Keratinocyte (primary cell): ENCODE data around the gene ZNF107. TPM values are rescaled to one million over a fixed set of nuclear protein-coding genes. Genes with fewer than 3 reads are reported as not detected.

Experiments used
- DNase-seq: peaks from one replicate; pipeline ENCODE4 v3.0.0-alpha.2; 2011; ENCODE audit warnings: low read depth, missing footprints, low spot score
- FAIRE-seq: peaks from 2 replicates; lab custom pipeline; 2011; peaks lifted over from hg19 to GRCh38; lab: Jason Lieb, UNC
- H2AFZ ChIP-seq: 2 replicates; pipeline ENCODE4 v1.6.0; 2012; ENCODE audit warnings: low read length, control low read depth, inconsistent platforms; ENCODE audit not compliant: control insufficient read depth
- H3K27ac ChIP-seq: 2 replicates; pipeline ENCODE4 v1.5.1; 2011; ENCODE audit warnings: low read length; ENCODE audit not compliant: control insufficient read depth, insufficient read depth
- H3K27me3 ChIP-seq: 3 replicates; pipeline ENCODE4 v1.6.0; 2011; ENCODE audit warnings: low read length; ENCODE audit not compliant: control insufficient read depth, insufficient read depth; ENCODE audit errors: extremely low read depth
- H3K36me3 ChIP-seq, 2 experiments: 2 replicates in 1 of 2; 3 replicates in 1 of 2; pipeline ENCODE4 v1.5.1; 2011; ENCODE audit warnings: low read length in 2 of 2, mild to moderate bottlenecking in 1 of 2; ENCODE audit not compliant: control insufficient read depth in 2 of 2, insufficient read depth in 2 of 2; ENCODE audit errors: extremely low read depth in 1 of 2
- H3K4me1 ChIP-seq: 3 replicates; pipeline ENCODE4 v1.5.1; 2011; ENCODE audit warnings: low read length; ENCODE audit not compliant: control insufficient read depth, insufficient read depth; ENCODE audit errors: extremely low read depth
- H3K4me2 ChIP-seq: 3 replicates; pipeline ENCODE4 v1.6.0; 2011; ENCODE audit warnings: low read depth, low read length; ENCODE audit not compliant: control insufficient read depth, insufficient read depth; ENCODE audit errors: extremely low read depth
- H3K4me3 ChIP-seq, 3 experiments: fragments of 200-600 bp in 1 of 3; sonication (generic) in 1 of 3; 2 replicates in 2 of 3; 3 replicates in 1 of 3; pipeline ENCODE4 v1.5.1; 2011 to 2016; ENCODE audit warnings: low read length in 3 of 3, mild to moderate bottlenecking in 3 of 3, control low read depth in 2 of 3, inconsistent platforms in 1 of 3, low read depth in 1 of 3, mixed read lengths in 1 of 3, mixed run types in 1 of 3, moderate library complexity in 1 of 3; ENCODE audit not compliant: control insufficient read depth in 2 of 3, insufficient read depth in 2 of 3; ENCODE audit errors: extremely low read depth in 1 of 3
- H3K79me2 ChIP-seq: 2 replicates; pipeline ENCODE4 v1.6.0; 2012; ENCODE audit warnings: low read length; ENCODE audit not compliant: control insufficient read depth, insufficient read depth
- H3K9ac ChIP-seq: 3 replicates; pipeline ENCODE4 v1.6.0; 2011; ENCODE audit warnings: low read length; ENCODE audit not compliant: control insufficient read depth, insufficient read depth; ENCODE audit errors: extremely low read depth
- H3K9me1 ChIP-seq: 3 replicates; pipeline ENCODE4 v1.6.0; 2011; ENCODE audit warnings: low read length; ENCODE audit not compliant: control insufficient read depth, insufficient read depth; ENCODE audit errors: extremely low read depth
- H3K9me3 ChIP-seq: 2 replicates; pipeline ENCODE4 v1.5.1; 2012; ENCODE audit warnings: low read depth, low read length; ENCODE audit not compliant: control insufficient read depth
- H4K20me1 ChIP-seq: 3 replicates; pipeline ENCODE4 v1.6.0; 2011; ENCODE audit warnings: low read length; ENCODE audit not compliant: control insufficient read depth, insufficient read depth; ENCODE audit errors: extremely low read depth
- CTCF ChIP-seq, 3 experiments: IDR thresholded peaks in 1 of 3; conservative IDR thresholded peaks in 1 of 3; optimal IDR thresholded peaks in 1 of 3; 2 replicates in 2 of 3; 3 replicates in 1 of 3; pipeline versions ENCODE3 to v1.5.1; 2011; ENCODE audit warnings: low read length in 3 of 3, mild to moderate bottlenecking in 3 of 3, moderate library complexity in 2 of 3, control low read depth in 1 of 3, inconsistent platforms in 1 of 3; ENCODE audit not compliant: insufficient read depth in 2 of 3; ENCODE audit errors: extremely low read depth in 1 of 3
- EZH2 ChIP-seq: IDR thresholded peaks from one replicate; pipeline ENCODE4 v1.6.1; 2012; ENCODE audit warnings: inconsistent platforms, mild to moderate bottlenecking, low read length, moderate library complexity
- dilution Hi-C: fragments of 300-500 bp; cut with MboI; formaldehyde crosslinking; loops from one replicate; pipeline ENCODE4 v1.7.0; 2020; ENCODE audit warnings: low sequenced_read_pairs; ENCODE audit not compliant: extremely low pct_ligation_motif_present
- polyA plus RNA-seq, 5 experiments: library from polyadenylated mRNA; depleted of rRNA in 3 of 5; stranded (reverse) in 3 of 5; stranded (forward) in 1 of 5; unstranded in 1 of 5; fragments of >200 nt; gene quantifications; 1 replicate in 1 of 5; 2 replicates in 3 of 5; 3 replicates in 1 of 5; pipeline versions ENCODE4 v1.2.1 to v1.2.3, GENCODE V29; 2011 to 2012; ENCODE audit warnings: missing spikeins in 2 of 5, low read depth in 1 of 5, low replicate concordance in 1 of 5

Gene ZNF107
- polyA plus RNA-seq, 1 donor (not counting 4 experiments of a cell fraction or from before 2014, with no cell fraction given) = 5.5 TPM

- TF ChIP-seq CTCF (optimal IDR thresholded peaks at IDR 0.05 in 1 of 3, IDR thresholded peaks at IDR 0.05 in 1 of 3, conservative IDR thresholded peaks at IDR 0.05 in 1 of 3; ENCODE audit: extremely low read depth in 1 of 3, insufficient read depth in 2 of 3, low read length in 3 of 3) (no peak), EZH2 (no peak)
- H3K4me3 ChIP-seq = no peak overlapping the region
- dilution Hi-C loops = no loop called here
Observed at GRCh38 chr7:64654796-64655548, 11.0 kb upstream of the ZNF107 start.

GRCh38 chr7:64655811-64656210 is 10.1 kb upstream of the ZNF107 start:
- no peak for TF ChIP-seq CTCF (optimal IDR thresholded peaks at IDR 0.05 in 1 of 3, IDR thresholded peaks at IDR 0.05 in 1 of 3, conservative IDR thresholded peaks at IDR 0.05 in 1 of 3; ENCODE audit: extremely low read depth in 1 of 3, insufficient read depth in 2 of 3, low read length in 3 of 3)
- no peak for TF ChIP-seq EZH2
- no peak overlapping the region for H2AFZ ChIP-seq
- no peak for FAIRE-seq
- H3K79me2 ChIP-seq = no peaks in the 10 kb centered on the region
- no peak overlapping the region for H3K4me3 ChIP-seq
- H3K9ac ChIP-seq = no peak overlapping the region
- no peaks in the 10 kb centered on the region for H3K9me1 ChIP-seq
- no peaks in the 10 kb centered on the region for H3K36me3 ChIP-seq
- no peak overlapping the region for H3K27ac ChIP-seq
- H3K9me3 ChIP-seq = peaks cover 3% of the 10 kb centered on the region
- dilution Hi-C loops = no loop called here
- no peak for DNase-seq
- no peaks in the 10 kb centered on the region for H3K27me3 ChIP-seq
- H3K4me1 ChIP-seq = no peaks in the 10 kb centered on the region
- no peaks in the 10 kb centered on the region for H4K20me1 ChIP-seq
- H3K4me2 ChIP-seq = no peak overlapping the region

More at GRCh38 chr7:64654796-64655548, 11.0 kb upstream of the ZNF107 start:
- no peaks in the 10 kb centered on the region for H3K4me1 ChIP-seq
- H3K36me3 ChIP-seq = no peaks in the 10 kb centered on the region
- peaks cover 3% of the 10 kb centered on the region for H3K9me3 ChIP-seq
- DNase-seq (no peak), FAIRE-seq (no peak)
- no peaks in the 10 kb centered on the region for H3K9me1 ChIP-seq
- no peak overlapping the region for H3K27ac ChIP-seq
- no peaks in the 10 kb centered on the region for H3K79me2 ChIP-seq
- H3K9ac ChIP-seq = no peak overlapping the region
- no peak overlapping the region for H3K4me2 ChIP-seq
- no peaks in the 10 kb centered on the region for H4K20me1 ChIP-seq
- H2AFZ ChIP-seq = no peak overlapping the region
- no peaks in the 10 kb centered on the region for H3K27me3 ChIP-seq
